Gastrocnemius medialis (tissue), 4 donors: ENCODE results near the gene HGS. TPM values are rescaled to one million over a fixed set of nuclear protein-coding genes. Genes with fewer than 3 reads are reported as not detected.

ENCODE experiments used
- ATAC-seq, 2 donors: fragments of 150-250 bp; one replicate each; pipeline ENCODE4 v1.9.1; 2016
- DNase-seq, 2 donors: peaks; one replicate each; pipeline ENCODE4 v3.0.0-alpha.2; 2019
- H3K27ac ChIP-seq, 4 donors: fragments of 200-600 bp; sonication (generic); 1 replicate in 1 of 4; 2 replicates in 3 of 4; pipeline ENCODE4 v1.5.1; 2016 to 2018; ENCODE audit warnings: mild to moderate bottlenecking in 2 of 4, moderate library complexity in 1 of 4
- H3K27me3 ChIP-seq, 3 donors: fragments of 200-600 bp; sonication (generic) in 2 of 3; 1 replicate in 1 of 3; 2 replicates in 2 of 3; pipeline versions ENCODE4 v1.5.1 to v1.6.0; 2016 to 2019; ENCODE audit warnings: mild to moderate bottlenecking in 1 of 3, moderate library complexity in 1 of 3
- H3K36me3 ChIP-seq, 2 donors: fragments of 200-600 bp; sonication (generic) in 1 of 2; one replicate each; pipeline ENCODE4 v1.5.1; 2017 to 2018
- H3K4me1 ChIP-seq, 2 donors: fragments of 200-600 bp; sonication (generic) in 1 of 2; one replicate each; pipeline ENCODE4 v1.5.1; 2016 to 2017; ENCODE audit warnings: mild to moderate bottlenecking in 2 of 2
- H3K4me3 ChIP-seq, 4 donors: fragments of 200-600 bp; sonication (generic) in 3 of 4; 1 replicate in 1 of 4; 2 replicates in 3 of 4; pipeline ENCODE4 v1.5.1; 2016 to 2019; ENCODE audit warnings: mild to moderate bottlenecking in 2 of 4
- H3K9me3 ChIP-seq, 3 donors: fragments of 200-600 bp; sonication (generic) in 2 of 3; 1 replicate in 1 of 3; 2 replicates in 2 of 3; pipeline ENCODE4 v1.5.1; 2016 to 2019
- POLR2A ChIP-seq, 2 donors: fragments of 450-650 bp; IDR thresholded peaks; one replicate each; pipeline ENCODE4 v1.6.1; 2017; ENCODE audit warnings: antibody characterized with exemption in 2 of 2, mild to moderate bottlenecking in 2 of 2, moderate library complexity in 2 of 2
- in situ Hi-C, 4 donors: fragments of 200-750 bp; cut with MboI; loops; one replicate each; pipeline versions ENCODE4 v1.15.0 to v1.8.0; 2017; ENCODE audit warnings: low sequenced_read_pairs in 4 of 4
- intact Hi-C: fragments of 100-400 bp; cut with DNase I; formaldehyde crosslinking; loops from one replicate; pipeline ENCODE4 v1.15.1; 2023; ENCODE audit warnings: low total_unique reads
- total RNA-seq, 4 donors: library from RNA; depleted of rRNA; stranded (reverse); fragments of >200 nt; gene quantifications; one replicate each; pipeline versions ENCODE4 v1.1.0 to v1.2.3, GENCODE V29; 2016
- TF ChIP-seq, protein P1 (sequence below), 5 experiments: fragments of 450-650 bp in 3 of 5; fragments of 200-600 bp in 2 of 5; sonication (generic) in 2 of 5; IDR thresholded peaks in 4 of 5; conservative IDR thresholded peaks in 1 of 5; 1 replicate in 4 of 5; 2 replicates in 1 of 5; pipeline ENCODE4 v1.5.1; 2016 to 2019; ENCODE audit warnings: antibody characterized with exemption in 5 of 5, mild to moderate bottlenecking in 3 of 5, moderate library complexity in 3 of 5

Gene HGS
- total RNA-seq, 4 donors from 2014 or later, result 62.1 to 150 (median 113) TPM

DNA sequence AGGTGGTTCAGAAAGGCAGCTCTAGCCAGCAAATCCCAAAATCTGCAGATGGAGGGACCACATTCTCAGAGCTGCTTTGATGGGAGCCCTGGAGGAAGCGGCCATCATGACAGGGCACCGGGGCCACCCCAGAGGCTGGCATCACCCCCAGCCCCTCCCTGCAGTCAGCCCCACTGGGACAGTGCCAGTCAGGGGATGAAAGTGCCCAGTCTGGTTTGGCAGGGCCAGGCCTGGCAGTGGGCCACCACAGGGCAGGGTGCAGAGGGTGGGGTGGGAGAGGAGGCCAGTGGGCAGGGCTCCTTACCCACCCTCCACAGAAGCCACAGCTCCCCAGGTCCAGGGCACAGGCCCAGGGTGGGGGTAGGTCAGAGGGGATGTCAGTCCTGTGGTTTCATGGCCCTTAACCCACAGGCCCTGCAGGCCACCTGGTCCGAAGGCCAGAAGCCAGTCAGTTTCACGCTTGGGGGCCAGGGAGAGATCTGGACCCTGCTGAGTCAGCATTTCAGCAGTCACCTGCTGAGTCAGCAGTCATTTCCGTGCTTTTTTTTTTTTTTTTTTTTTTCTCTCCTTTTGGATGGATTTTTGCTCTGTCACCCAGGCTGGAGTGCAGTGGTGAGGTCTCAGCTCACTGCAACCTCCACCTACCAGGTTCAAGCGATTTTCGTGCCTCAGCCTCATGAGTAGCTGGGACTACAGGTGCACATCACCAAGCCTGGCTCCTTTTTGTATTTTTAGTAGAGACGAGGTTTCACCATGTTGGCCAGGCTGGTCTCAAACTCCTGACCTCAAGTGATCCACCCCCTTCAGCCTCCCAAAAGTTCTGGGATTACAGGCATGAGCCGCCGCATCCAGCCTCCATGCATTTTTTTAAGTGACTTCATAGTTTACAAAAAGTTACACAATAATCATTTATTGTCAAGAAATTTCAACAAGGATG is 38.6 kb downstream of the HGS start:
- Histone ChIP-seq H3K4me3 (no peak overlapping the region), H3K4me1 (peaks cover 5 to 18% of the 10 kb centered on the region in 2 donors), H3K36me3 (no peaks in the 10 kb centered on the region), H3K27me3 (no peaks in the 10 kb centered on the region), H3K27ac (no peak overlapping the region), H3K9me3 (no peaks in the 10 kb centered on the region)
- in situ Hi-C loops, result no loop called here
- intact Hi-C loops, result no loop called here
- ATAC-seq (no peak), DNase-seq (no peak)
- TF ChIP-seq, protein P1, sequence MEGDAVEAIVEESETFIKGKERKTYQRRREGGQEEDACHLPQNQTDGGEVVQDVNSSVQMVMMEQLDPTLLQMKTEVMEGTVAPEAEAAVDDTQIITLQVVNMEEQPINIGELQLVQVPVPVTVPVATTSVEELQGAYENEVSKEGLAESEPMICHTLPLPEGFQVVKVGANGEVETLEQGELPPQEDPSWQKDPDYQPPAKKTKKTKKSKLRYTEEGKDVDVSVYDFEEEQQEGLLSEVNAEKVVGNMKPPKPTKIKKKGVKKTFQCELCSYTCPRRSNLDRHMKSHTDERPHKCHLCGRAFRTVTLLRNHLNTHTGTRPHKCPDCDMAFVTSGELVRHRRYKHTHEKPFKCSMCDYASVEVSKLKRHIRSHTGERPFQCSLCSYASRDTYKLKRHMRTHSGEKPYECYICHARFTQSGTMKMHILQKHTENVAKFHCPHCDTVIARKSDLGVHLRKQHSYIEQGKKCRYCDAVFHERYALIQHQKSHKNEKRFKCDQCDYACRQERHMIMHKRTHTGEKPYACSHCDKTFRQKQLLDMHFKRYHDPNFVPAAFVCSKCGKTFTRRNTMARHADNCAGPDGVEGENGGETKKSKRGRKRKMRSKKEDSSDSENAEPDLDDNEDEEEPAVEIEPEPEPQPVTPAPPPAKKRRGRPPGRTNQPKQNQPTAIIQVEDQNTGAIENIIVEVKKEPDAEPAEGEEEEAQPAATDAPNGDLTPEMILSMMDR (IDR thresholded peaks at IDR 0.05 in 4 of 5, conservative IDR thresholded peaks at IDR 0.05 in 1 of 5), result no peak
- TF ChIP-seq POLR2A (IDR thresholded peaks at IDR 0.05), result no peak

DNA sequence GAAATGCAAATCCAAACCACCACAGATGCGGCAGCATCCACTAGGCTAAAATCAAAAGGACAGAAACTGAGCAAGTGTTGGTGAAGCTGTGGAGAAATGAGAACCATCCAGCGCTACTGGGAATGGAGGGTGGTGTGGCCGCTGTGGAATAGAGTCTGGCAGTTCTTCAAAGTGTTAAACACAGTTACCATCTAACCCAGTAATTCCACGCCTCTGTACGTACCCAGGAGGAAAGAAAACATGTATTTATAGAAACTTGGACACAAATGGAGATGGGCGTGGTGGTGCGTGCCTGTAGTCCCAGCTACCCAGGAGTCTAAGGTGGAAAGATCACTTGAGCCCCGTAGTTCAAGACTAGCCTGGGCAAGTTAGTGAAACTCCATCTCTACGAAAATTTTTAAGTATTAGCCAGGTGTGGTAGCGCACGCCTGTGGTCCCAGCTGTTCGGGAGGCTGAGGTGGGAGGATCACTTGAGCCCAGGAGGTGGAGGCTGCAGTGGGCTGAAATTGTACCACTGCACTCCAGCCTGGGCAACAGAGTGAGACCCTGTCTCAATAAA is 39.9 kb downstream of the HGS start:
- H3K4me1 ChIP-seq, result peaks cover 5 to 18% of the 10 kb centered on the region in 2 donors
- in situ Hi-C loops (no loop called here), intact Hi-C loops (no loop called here)
- no peak overlapping the region for H3K4me3 ChIP-seq
- ATAC-seq (peak; percentile 18 to 24), DNase-seq (no peak)
- H3K9me3 ChIP-seq, result no peaks in the 10 kb centered on the region
- H3K27ac ChIP-seq, result no peak overlapping the region
- no peak for TF ChIP-seq POLR2A (IDR thresholded peaks at IDR 0.05)
- TF ChIP-seq, protein P1 (IDR thresholded peaks at IDR 0.05 in 4 of 5, conservative IDR thresholded peaks at IDR 0.05 in 1 of 5), result no peak
- peaks cover 0 to 4% (median 4%) of the 10 kb centered on the region in 3 donors for H3K27me3 ChIP-seq
- no peaks in the 10 kb centered on the region for H3K36me3 ChIP-seq

DNA sequence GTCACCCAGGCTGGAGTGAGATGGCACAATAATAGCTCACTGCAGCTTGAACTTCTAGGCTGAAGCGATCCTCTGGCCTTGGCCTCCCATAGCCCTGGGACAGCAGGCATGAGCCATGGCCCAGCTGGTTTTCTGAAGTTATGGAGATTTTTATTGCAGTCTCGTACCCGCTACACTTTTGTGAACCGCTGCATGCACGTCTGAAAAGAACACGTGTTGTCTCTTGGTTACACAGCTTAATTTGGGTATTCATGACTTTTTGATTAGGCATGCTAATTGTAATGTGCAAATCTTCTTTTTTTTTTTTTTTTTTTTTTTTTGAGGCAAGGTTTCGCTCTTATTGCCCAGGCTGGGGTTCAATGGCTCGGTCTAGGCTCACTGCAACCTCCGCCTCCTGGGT is 41.6 kb downstream of the HGS start:
- H3K27me3 ChIP-seq, result peaks cover 0 to 15% (median 7%) of the 10 kb centered on the region in 3 donors
- no peak for TF ChIP-seq POLR2A (IDR thresholded peaks at IDR 0.05)
- TF ChIP-seq, protein P1 (IDR thresholded peaks at IDR 0.05 in 4 of 5, conservative IDR thresholded peaks at IDR 0.05 in 1 of 5), result no peak
- in situ Hi-C loops (no loop called here), intact Hi-C loops (no loop called here)
- no peak overlapping the region for H3K4me3 ChIP-seq
- no peaks in the 10 kb centered on the region for H3K36me3 ChIP-seq
- H3K9me3 ChIP-seq, result no peaks in the 10 kb centered on the region
- no peak for ATAC-seq
- H3K27ac ChIP-seq, result no peak overlapping the region
- peaks cover 5 to 18% of the 10 kb centered on the region in 2 donors for H3K4me1 ChIP-seq
- no peak for DNase-seq

DNA sequence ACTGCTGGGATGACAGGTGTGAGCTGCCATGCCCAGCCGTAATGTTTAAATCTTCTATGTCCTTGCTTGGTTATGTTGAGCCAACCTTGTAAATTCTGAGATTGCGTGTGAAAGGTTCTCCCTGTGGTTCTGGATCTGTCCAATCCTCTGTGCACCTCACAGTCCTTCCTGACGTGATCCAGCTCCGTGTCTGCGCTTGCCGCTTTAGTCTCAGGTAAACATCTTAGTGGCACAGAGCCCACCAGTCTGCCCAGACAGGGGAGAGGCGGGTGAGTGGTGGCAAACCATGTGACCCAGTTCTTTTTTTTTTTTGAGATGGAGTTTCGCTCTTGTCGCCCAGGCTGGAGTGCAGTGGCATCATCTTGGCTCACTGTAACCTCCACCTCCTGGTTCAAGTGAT is 42.2 kb downstream of the HGS start:
- DNase-seq, result no peak
- H3K27me3 ChIP-seq, result peaks cover 0 to 15% (median 7%) of the 10 kb centered on the region in 3 donors
- H3K4me3 ChIP-seq, result no peak overlapping the region
- H3K36me3 ChIP-seq, result no peaks in the 10 kb centered on the region
- no peak overlapping the region for H3K27ac ChIP-seq
- intact Hi-C loops, result no loop called here
- ATAC-seq, result no peak
- no peaks in the 10 kb centered on the region for H3K9me3 ChIP-seq
- in situ Hi-C loops, result no loop called here
- H3K4me1 ChIP-seq, result peaks cover 5 to 18% of the 10 kb centered on the region in 2 donors
- TF ChIP-seq, protein P1 (IDR thresholded peaks at IDR 0.05 in 4 of 5, conservative IDR thresholded peaks at IDR 0.05 in 1 of 5), result no peak
- no peak for TF ChIP-seq POLR2A (IDR thresholded peaks at IDR 0.05)
